IMR-90 (cell line): ENCODE measurements around the gene BBIP1. TPM values are rescaled to one million over a fixed set of nuclear protein-coding genes. Genes with fewer than 3 reads are reported as not detected.

ENCODE experiments used
- ATAC-seq: fragments of 200-7000 bp; cut with Tn5 transposase; 2 replicates; pipeline ENCODE4 v1.9.1; 2020; ENCODE audit warnings: low read depth, mild to moderate bottlenecking, moderate library complexity
- BruUV-seq: library from RNA; stranded (reverse); fragments of 400-500 nt; replicated peaks from 2 replicates; lab custom pipeline; 2021; lab: Mats Ljungman, UMichigan
- CTCF ChIA-PET: fragments of 300-600 bp; formaldehyde crosslinking; extraction: SDS; loops from one replicate; lab custom pipeline; 2021; ENCODE audit warnings: antibody characterized with exemption; lab: Yijun Ruan, JAX
- POLR2A ChIA-PET: fragments of 300-600 bp; sonication (Branson Sonifier 250); formaldehyde crosslinking; loops from one replicate; lab custom pipeline; 2022; ENCODE audit warnings: antibody characterized with exemption; ENCODE audit not compliant: unreplicated experiment; lab: Charles Lee
- DNase-seq: peaks from one replicate; pipeline ENCODE4 v3.0.0; 2013
- H2AFZ ChIP-seq: replicated peaks from 2 replicates; pipeline ENCODE3; 2013; ENCODE audit warnings: low read length, mild to moderate bottlenecking; ENCODE audit not compliant: poor library complexity
- H2AK5ac ChIP-seq: 2 replicates; pipeline ENCODE4 v1.6.1; 2013; ENCODE audit warnings: low read depth, low read length, inconsistent platforms
- H2AK9ac ChIP-seq: replicated peaks from 2 replicates; pipeline ENCODE3; 2013; ENCODE audit warnings: mild to moderate bottlenecking, low read depth, low read length, moderate library complexity; ENCODE audit not compliant: poor library complexity
- H2BK120ac ChIP-seq: 2 replicates; pipeline ENCODE4 v1.6.1; 2013; ENCODE audit warnings: low read depth, low read length, inconsistent platforms
- H2BK15ac ChIP-seq: 3 replicates; pipeline ENCODE4 v1.6.1; 2013; ENCODE audit warnings: low read depth, low read length, inconsistent platforms
- H2BK20ac ChIP-seq: 2 replicates; pipeline ENCODE4 v1.6.1; 2013; ENCODE audit warnings: low read depth, mild to moderate bottlenecking, inconsistent platforms, low read length, moderate library complexity
- H2BK5ac ChIP-seq: 2 replicates; pipeline ENCODE4 v1.6.1; 2013; ENCODE audit warnings: mild to moderate bottlenecking, low read depth, low read length, inconsistent platforms; ENCODE audit not compliant: poor library complexity, severe bottlenecking
- H3K14ac ChIP-seq: replicated peaks from 2 replicates; pipeline ENCODE4 v1.6.1; 2013; ENCODE audit warnings: low read depth, low read length, inconsistent platforms
- H3K18ac ChIP-seq: 2 replicates; pipeline ENCODE4 v1.6.1; 2013; ENCODE audit warnings: low read depth, low read length, control low read depth
- H3K23ac ChIP-seq: 2 replicates; pipeline ENCODE4 v1.6.1; 2013; ENCODE audit warnings: low read depth, low read length, inconsistent platforms
- H3K27ac ChIP-seq: 2 replicates; pipeline ENCODE4 v1.5.1; 2013; ENCODE audit warnings: mild to moderate bottlenecking, control low read depth, low read length; ENCODE audit not compliant: insufficient read depth
- H3K27me3 ChIP-seq: 2 replicates; pipeline ENCODE4 v1.6.1; 2013; ENCODE audit warnings: low read length; ENCODE audit not compliant: control insufficient read depth, insufficient read depth
- H3K36me3 ChIP-seq: 2 replicates; pipeline ENCODE4 v1.6.1; 2013; ENCODE audit warnings: low read length, mixed read lengths; ENCODE audit not compliant: control insufficient read depth, insufficient read depth
- H3K4ac ChIP-seq: 2 replicates; pipeline ENCODE4 v1.6.1; 2013; ENCODE audit warnings: low read depth, low read length, inconsistent platforms
- H3K4me1 ChIP-seq: 2 replicates; pipeline ENCODE4 v1.6.1; 2013; ENCODE audit warnings: low read length, mixed read lengths; ENCODE audit not compliant: control insufficient read depth, insufficient read depth
- H3K4me2 ChIP-seq: 2 replicates; pipeline ENCODE4 v1.6.1; 2013; ENCODE audit warnings: low read depth, mild to moderate bottlenecking, control low read depth, low read length, moderate library complexity
- H3K4me3 ChIP-seq: 2 replicates; pipeline ENCODE4 v1.5.1; 2013; ENCODE audit warnings: low read depth, mild to moderate bottlenecking, control low read depth, low read length, moderate library complexity; ENCODE audit not compliant: insufficient read depth
- H3K56ac ChIP-seq: 2 replicates; pipeline ENCODE4 v1.6.1; 2013; ENCODE audit warnings: low read length, inconsistent platforms; ENCODE audit not compliant: insufficient read depth; ENCODE audit errors: extremely low read depth
- H3K79me1 ChIP-seq, 2 experiments: 2 replicates each; pipeline ENCODE4 v1.6.1; 2013; ENCODE audit warnings: low read length in 2 of 2, inconsistent platforms in 1 of 2, low read depth in 1 of 2
- H3K9ac ChIP-seq: 2 replicates; pipeline ENCODE4 v1.6.1; 2013; ENCODE audit warnings: low read depth, low read length, control low read depth
- H3K9me1 ChIP-seq: 2 replicates; pipeline ENCODE4 v1.6.1; 2013; ENCODE audit warnings: low read length, inconsistent platforms; ENCODE audit not compliant: insufficient read depth
- H3K9me3 ChIP-seq: 2 replicates; pipeline ENCODE4 v1.6.1; 2013; ENCODE audit warnings: low read length; ENCODE audit not compliant: control insufficient read depth, insufficient read depth
- H4K20me1 ChIP-seq: 2 replicates; pipeline ENCODE4 v1.6.1; 2013; ENCODE audit warnings: low read length, inconsistent platforms; ENCODE audit not compliant: insufficient read depth
- H4K5ac ChIP-seq: 2 replicates; pipeline ENCODE4 v1.6.1; 2013; ENCODE audit warnings: mild to moderate bottlenecking, low read depth, low read length, control low read depth
- H4K8ac ChIP-seq, 2 experiments: 2 replicates each; pipeline ENCODE4 v1.6.1; 2013; ENCODE audit warnings: low read depth in 2 of 2, low read length in 2 of 2, control low read depth in 1 of 2, inconsistent platforms in 1 of 2
- H4K91ac ChIP-seq: 2 replicates; pipeline ENCODE4 v1.6.1; 2013; ENCODE audit warnings: low read depth, low read length, inconsistent platforms; ENCODE audit not compliant: insufficient read depth
- BHLHE40 ChIP-seq: fragments of 150-350 bp; IDR thresholded peaks from 2 replicates; pipeline ENCODE4 v1.6.1; 2016; ENCODE audit warnings: mild to moderate bottlenecking, low read depth, low read length
- CEBPB ChIP-seq: IDR thresholded peaks from 2 replicates; pipeline ENCODE4 v1.6.1; 2012; ENCODE audit warnings: low read depth, low read length, improper control_type of control experiment
- CHD1 ChIP-seq: IDR thresholded peaks from 2 replicates; pipeline ENCODE4 v1.6.1; 2012; ENCODE audit warnings: low read depth, low read length, improper control_type of control experiment
- CTCF ChIP-seq: conservative IDR thresholded peaks from 2 replicates; pipeline ENCODE4 v1.5.1; 2012; ENCODE audit warnings: mild to moderate bottlenecking, low read depth, low read length, improper control_type of control experiment
- FOS ChIP-seq: fragments of 150-350 bp; IDR thresholded peaks from 2 replicates; pipeline ENCODE4 v1.6.1; 2016; ENCODE audit warnings: low read depth, low read length
- MAFK ChIP-seq: IDR thresholded peaks from 2 replicates; pipeline ENCODE4 v1.6.1; 2012; ENCODE audit warnings: low read depth, low read length, improper control_type of control experiment
- MAZ ChIP-seq: IDR thresholded peaks from 2 replicates; pipeline ENCODE4 v1.6.1; 2012; ENCODE audit warnings: low read depth, mild to moderate bottlenecking, low read length, improper control_type of control experiment, moderate library complexity, borderline replicate concordance
- MXI1 ChIP-seq: IDR thresholded peaks from 2 replicates; pipeline ENCODE4 v1.6.1; 2012; ENCODE audit warnings: low read depth, mild to moderate bottlenecking, low read length, moderate library complexity, borderline replicate concordance
- NFE2L2 ChIP-seq: fragments of 150-350 bp; IDR thresholded peaks from 2 replicates; pipeline ENCODE4 v1.6.1; 2016; ENCODE audit warnings: low read depth, mild to moderate bottlenecking, low read length
- POLR2A ChIP-seq: IDR thresholded peaks from 2 replicates; pipeline ENCODE4 v1.6.1; 2012; ENCODE audit warnings: mild to moderate bottlenecking, low read depth, low read length
- RAD21 ChIP-seq: IDR thresholded peaks from 2 replicates; pipeline ENCODE4 v1.6.1; 2012; ENCODE audit warnings: low read length, improper control_type of control experiment
- RCOR1 ChIP-seq: IDR thresholded peaks from 2 replicates; pipeline ENCODE4 v1.6.1; 2012; ENCODE audit warnings: mild to moderate bottlenecking, low read length, improper control_type of control experiment; ENCODE audit not compliant: insufficient replicate concordance
- RFX5 ChIP-seq: IDR thresholded peaks from 2 replicates; pipeline ENCODE4 v1.8.0; 2012; ENCODE audit warnings: low read depth, mild to moderate bottlenecking, low read length, moderate library complexity
- SMC3 ChIP-seq: fragments of 150-350 bp; IDR thresholded peaks from 2 replicates; pipeline ENCODE4 v1.6.1; 2016; ENCODE audit warnings: low read depth, mild to moderate bottlenecking, antibody characterized with exemption, low read length, moderate library complexity
- USF2 ChIP-seq: fragments of 150-350 bp; IDR thresholded peaks from 2 replicates; pipeline ENCODE4 v1.6.1; 2017; ENCODE audit warnings: mild to moderate bottlenecking, antibody characterized with exemption, low read length, low read depth
- WGBS, 2 experiments: methylation state at CpG; one replicate each; pipeline versions ENCODE4 v1.1.5 to v1.1.7; 2013; ENCODE audit warnings: missing lambda C conversion rate in 2 of 2; ENCODE audit not compliant: insufficient read length in 1 of 2; ENCODE audit errors: extremely low coverage in 2 of 2; 5-methylcytosine and 5-hydroxymethylcytosine counted together
- dilution Hi-C: fragments of 300-500 bp; cut with HindIII; formaldehyde crosslinking; loops from one replicate; pipeline ENCODE4 v1.14.3; 2018; ENCODE audit warnings: low sequenced_read_pairs; ENCODE audit not compliant: unreplicated experiment
- in situ Hi-C: fragments of 300-500 bp; cut with MboI; formaldehyde crosslinking; loops from 3 replicates; pipeline ENCODE4 v1.14.3; 2019; ENCODE audit warnings: low sequenced_read_pairs, inconsistent platforms, mixed read lengths
- intact Hi-C: fragments of 100-400 bp; cut with micrococcal nuclease; formaldehyde crosslinking; loops from 2 replicates; pipeline ENCODE4 v1.10.0; 2022
- polyA plus RNA-seq, 3 experiments: library from polyadenylated mRNA; depleted of rRNA; stranded (reverse); fragments of >200 nt; gene quantifications; 2 replicates each; pipeline ENCODE4 v1.2.3, GENCODE V29; 2012; ENCODE audit warnings: low replicate concordance in 1 of 3
- total RNA-seq: library from RNA; depleted of rRNA; stranded (reverse); fragments of >200 nt; gene quantifications from 2 replicates; pipeline ENCODE4 v1.2.3, GENCODE V29; 2012
- TF ChIP-seq, protein P1 (sequence below): fragments of 150-350 bp; IDR thresholded peaks from 2 replicates; pipeline ENCODE4 v1.6.1; 2016; ENCODE audit warnings: low read depth, mild to moderate bottlenecking, low read length, moderate library complexity, borderline replicate concordance

The BBIP1 gene
- total and polyA plus RNA-seq, 2 of the 4 experiments (the other 2 are of a cell fraction) = 17.4 to 19.9 TPM

DNA sequence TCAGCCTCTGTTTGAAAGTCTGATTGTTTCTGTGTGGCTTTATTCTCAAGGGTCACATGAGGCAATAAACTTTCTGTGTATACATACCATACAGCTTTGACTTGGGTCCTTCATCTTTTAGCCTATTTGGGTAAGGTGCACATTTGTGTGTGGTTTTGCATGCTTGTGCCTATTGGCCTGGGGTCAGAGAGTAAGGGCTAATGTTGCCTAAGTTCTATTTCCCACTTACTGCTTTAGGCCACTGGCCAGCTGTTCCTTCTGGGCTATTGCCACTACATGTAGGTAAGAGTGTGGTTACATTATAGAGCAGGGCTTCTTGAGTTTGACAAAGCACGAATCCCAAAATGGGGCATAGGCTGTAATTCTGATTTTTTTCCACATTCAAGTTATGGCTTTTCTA lies 21.8 kb downstream of the BBIP1 start:
- Histone ChIP-seq H3K56ac (no peak overlapping the region), H3K9me3 (no peaks in the 10 kb centered on the region), H2AFZ (no peak overlapping the region), H2BK20ac (no peak overlapping the region), H3K4me1 (peaks cover 6% of the 10 kb centered on the region), H4K5ac (no peak overlapping the region; the same call in 1 of the 2 replicates), H3K23ac (no peak overlapping the region), H3K4me3 (no peak overlapping the region), H3K4me2 (no peak overlapping the region), H3K27me3 (no peaks in the 10 kb centered on the region), H2BK5ac (peak overlapping the region; percentile 44), H3K36me3 (peaks cover 13% of the 10 kb centered on the region), H2BK120ac (no peak overlapping the region), H3K79me1 (peaks cover 7 to 8% of the 10 kb centered on the region in 2 experiments; a peak in 2 of 4 replicates), H4K8ac (no peak overlapping the region), H3K9ac (no peak overlapping the region), H3K18ac (peak overlapping the region; percentile 65; the same call in 1 of the 2 replicates), H3K27ac (no peak overlapping the region), H3K14ac (no peak overlapping the region), H4K20me1 (no peaks in the 10 kb centered on the region), H2AK5ac (peak overlapping the region; percentile 6; the same call in 1 of the 2 replicates), H3K4ac (no peak overlapping the region), H4K91ac (no peak overlapping the region), H2BK15ac (no peak overlapping the region), H2AK9ac (no peak overlapping the region), H3K9me1 (0 out of 2 replicates have a peak, but pooled peaks cover 3% of the 10 kb centered on the region)
- no peak for TF ChIP-seq MAZ
- TF ChIP-seq RFX5 = no peak
- TF ChIP-seq CEBPB = no peak
- no peak for TF ChIP-seq NFE2L2
- no peak for TF ChIP-seq MXI1
- no peak for TF ChIP-seq FOS
- TF ChIP-seq, protein P1, sequence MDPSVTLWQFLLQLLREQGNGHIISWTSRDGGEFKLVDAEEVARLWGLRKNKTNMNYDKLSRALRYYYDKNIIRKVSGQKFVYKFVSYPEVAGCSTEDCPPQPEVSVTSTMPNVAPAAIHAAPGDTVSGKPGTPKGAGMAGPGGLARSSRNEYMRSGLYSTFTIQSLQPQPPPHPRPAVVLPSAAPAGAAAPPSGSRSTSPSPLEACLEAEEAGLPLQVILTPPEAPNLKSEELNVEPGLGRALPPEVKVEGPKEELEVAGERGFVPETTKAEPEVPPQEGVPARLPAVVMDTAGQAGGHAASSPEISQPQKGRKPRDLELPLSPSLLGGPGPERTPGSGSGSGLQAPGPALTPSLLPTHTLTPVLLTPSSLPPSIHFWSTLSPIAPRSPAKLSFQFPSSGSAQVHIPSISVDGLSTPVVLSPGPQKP = no peak
- no peak for TF ChIP-seq SMC3
- TF ChIP-seq USF2 = no peak
- no peak for TF ChIP-seq CHD1
- TF ChIP-seq RAD21 = no peak
- TF ChIP-seq RCOR1 = no peak
- TF ChIP-seq MAFK = no peak
- TF ChIP-seq CTCF = no peak
- TF ChIP-seq BHLHE40 = no peak
- no peak for TF ChIP-seq POLR2A
- no TSS peak for BruUV-seq
- intact Hi-C loops (loop anchor here (10.0 kb wide), 1 partner anchor 582 kb away; no protein-coding TSS in a partner anchor), dilution Hi-C loops (no loop called here), in situ Hi-C loops (loop anchor here (10.0 kb wide), 1 partner anchor 152 kb away; no protein-coding TSS in a partner anchor)
- no peak; the same call in 1 of the 2 replicates for ATAC-seq
- ChIA-PET CTCF (interaction anchor here (0.6 to 2.6 kb wide), 5 partner anchors 94 to 1013 kb away, joined by 3 to 11 read pairs (median 4); partner anchors contain the start of gene RBM20), POLR2A (interaction anchor here (0.7 kb wide), 1 partner anchor 10 kb away, joined by 4 read pairs; no protein-coding TSS in a partner anchor)
- DNase-seq = no peak
- no CpG with 5 or more reads among the region's 1 CpG for WGBS, 2 experiments
